ENCODE data around the gene ITPR1.

ITPR1 gene

DNA sequence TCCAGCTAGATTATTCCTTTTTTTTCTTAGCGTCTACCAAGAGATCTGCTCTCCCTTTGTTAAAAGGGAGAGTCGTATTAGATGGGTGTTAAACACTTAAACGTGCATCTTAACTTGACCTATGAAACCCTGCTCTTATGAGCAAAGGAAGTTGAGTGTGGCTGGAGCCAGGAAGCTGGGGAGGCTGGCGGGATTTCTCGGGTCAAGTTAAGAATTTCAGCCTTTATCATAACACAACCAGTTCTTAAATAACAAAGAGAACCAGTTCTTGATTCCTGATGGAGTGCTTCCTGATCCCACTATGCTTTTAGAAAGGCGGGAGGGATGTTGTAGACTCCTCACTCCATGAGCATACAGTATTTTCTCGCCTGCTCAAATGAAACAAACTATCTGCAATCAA lies 215.1 kb downstream of the ITPR1 start (continued):
- no peak for TF ChIP-seq ZNF132 (tag by site-specific recombination; IDR thresholded peaks at IDR 0.05; ENCODE audit: borderline replicate concordance)

DNA sequence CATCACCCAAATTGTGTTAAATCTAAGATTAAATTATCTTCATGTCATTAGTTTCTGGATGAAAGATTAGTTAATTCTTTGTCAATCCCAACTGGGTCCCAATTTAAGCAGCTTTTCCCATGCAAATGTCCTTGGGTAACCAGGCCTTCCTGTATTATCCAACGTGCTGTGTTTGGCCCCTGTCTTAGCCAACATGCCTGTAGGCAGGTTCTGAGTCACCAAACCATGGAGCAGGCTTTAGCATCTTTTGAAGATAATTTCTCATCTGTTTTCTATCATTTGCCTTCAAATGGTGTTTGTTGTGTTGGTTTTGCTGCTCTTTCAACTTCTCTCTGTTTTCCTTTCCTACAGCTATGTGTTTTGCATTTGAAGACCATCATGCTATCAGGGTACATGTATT lies 216.2 kb downstream of the ITPR1 start:
- no peaks in the 10 kb centered on the region for H3K4me1 ChIP-seq (ENCODE audit: control insufficient read depth, insufficient read depth, low read length)
- no peak overlapping the region for H3K27ac ChIP-seq (ENCODE audit: extremely low read depth, low read depth, low read length)
- no peak overlapping the region for H3K4me3 ChIP-seq (ENCODE audit: low read depth, low read length)
- H3K36me3 ChIP-seq (ENCODE audit: control insufficient read depth in 2 of 2, insufficient read depth in 1 of 2, low read length in 2 of 2) = peaks cover 0 to 25% of the 10 kb centered on the region in 2 experiments; a peak in 1 of 3 replicates
- CTCF ChIA-PET = interaction anchor here (0.6 to 6.9 kb wide), 6 partner anchors 9 to 480 kb away, joined by 3 to 94 read pairs (median 10); partner anchors contain the start of gene BHLHE40
- POLR2A ChIA-PET = no interaction called here
- no peaks in the 10 kb centered on the region for H3K9me3 ChIP-seq (ENCODE audit: control insufficient read depth, insufficient read depth, low read depth, low read length)
- TF ChIP-seq, protein P1, sequence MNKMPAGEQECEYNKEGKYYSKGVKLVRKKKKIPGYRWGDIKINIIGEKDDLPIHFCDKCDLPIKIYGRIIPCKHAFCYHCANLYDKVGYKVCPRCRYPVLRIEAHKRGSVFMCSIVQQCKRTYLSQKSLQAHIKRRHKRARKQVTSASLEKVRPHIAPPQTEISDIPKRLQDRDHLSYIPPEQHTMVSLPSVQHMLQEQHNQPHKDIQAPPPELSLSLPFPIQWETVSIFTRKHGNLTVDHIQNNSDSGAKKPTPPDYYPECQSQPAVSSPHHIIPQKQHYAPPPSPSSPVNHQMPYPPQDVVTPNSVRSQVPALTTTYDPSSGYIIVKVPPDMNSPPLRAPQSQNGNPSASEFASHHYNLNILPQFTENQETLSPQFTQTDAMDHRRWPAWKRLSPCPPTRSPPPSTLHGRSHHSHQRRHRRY (tag by site-specific recombination; IDR thresholded peaks at IDR 0.05) = no peak
- TF ChIP-seq, protein P2, sequence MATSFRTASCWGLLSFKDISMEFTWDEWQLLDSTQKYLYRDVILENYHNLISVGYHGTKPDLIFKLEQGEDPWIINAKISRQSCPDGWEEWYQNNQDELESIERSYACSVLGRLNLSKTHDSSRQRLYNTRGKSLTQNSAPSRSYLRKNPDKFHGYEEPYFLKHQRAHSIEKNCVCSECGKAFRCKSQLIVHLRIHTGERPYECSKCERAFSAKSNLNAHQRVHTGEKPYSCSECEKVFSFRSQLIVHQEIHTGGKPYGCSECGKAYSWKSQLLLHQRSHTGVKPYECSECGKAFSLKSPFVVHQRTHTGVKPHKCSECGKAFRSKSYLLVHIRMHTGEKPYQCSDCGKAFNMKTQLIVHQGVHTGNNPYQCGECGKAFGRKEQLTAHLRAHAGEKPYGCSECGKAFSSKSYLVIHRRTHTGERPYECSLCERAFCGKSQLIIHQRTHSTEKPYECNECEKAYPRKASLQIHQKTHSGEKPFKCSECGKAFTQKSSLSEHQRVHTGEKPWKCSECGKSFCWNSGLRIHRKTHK (tag by site-specific recombination; IDR thresholded peaks at IDR 0.05) = no peak
- TF ChIP-seq, protein P3, sequence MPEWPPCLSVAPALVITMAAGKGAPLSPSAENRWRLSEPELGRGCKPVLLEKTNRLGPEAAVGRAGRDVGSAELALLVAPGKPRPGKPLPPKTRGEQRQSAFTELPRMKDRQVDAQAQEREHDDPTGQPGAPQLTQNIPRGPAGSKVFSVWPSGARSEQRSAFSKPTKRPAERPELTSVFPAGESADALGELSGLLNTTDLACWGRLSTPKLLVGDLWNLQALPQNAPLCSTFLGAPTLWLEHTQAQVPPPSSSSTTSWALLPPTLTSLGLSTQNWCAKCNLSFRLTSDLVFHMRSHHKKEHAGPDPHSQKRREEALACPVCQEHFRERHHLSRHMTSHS (tag by site-specific recombination; IDR thresholded peaks at IDR 0.05) = no peak
- TF ChIP-seq GLI4 (tag by site-specific recombination; IDR thresholded peaks at IDR 0.05) (no peak), ZNF768 (tag by site-specific recombination; IDR thresholded peaks at IDR 0.05) (no peak), ZNF596 (tag by site-specific recombination; IDR thresholded peaks at IDR 0.05) (no peak), ZNF529 (tag by site-specific recombination; IDR thresholded peaks at IDR 0.05; ENCODE audit: insufficient replicate concordance) (no peak), ZNF223 (tag by site-specific recombination; IDR thresholded peaks at IDR 0.05) (no peak), ZNF37A (tag by site-specific recombination; IDR thresholded peaks at IDR 0.05) (no peak), ZNF48 (tag by site-specific recombination; IDR thresholded peaks at IDR 0.05) (no peak), ZNF670 (tag by site-specific recombination; IDR thresholded peaks at IDR 0.05; ENCODE audit: low read depth) (no peak)
- TF ChIP-seq, protein P4, sequence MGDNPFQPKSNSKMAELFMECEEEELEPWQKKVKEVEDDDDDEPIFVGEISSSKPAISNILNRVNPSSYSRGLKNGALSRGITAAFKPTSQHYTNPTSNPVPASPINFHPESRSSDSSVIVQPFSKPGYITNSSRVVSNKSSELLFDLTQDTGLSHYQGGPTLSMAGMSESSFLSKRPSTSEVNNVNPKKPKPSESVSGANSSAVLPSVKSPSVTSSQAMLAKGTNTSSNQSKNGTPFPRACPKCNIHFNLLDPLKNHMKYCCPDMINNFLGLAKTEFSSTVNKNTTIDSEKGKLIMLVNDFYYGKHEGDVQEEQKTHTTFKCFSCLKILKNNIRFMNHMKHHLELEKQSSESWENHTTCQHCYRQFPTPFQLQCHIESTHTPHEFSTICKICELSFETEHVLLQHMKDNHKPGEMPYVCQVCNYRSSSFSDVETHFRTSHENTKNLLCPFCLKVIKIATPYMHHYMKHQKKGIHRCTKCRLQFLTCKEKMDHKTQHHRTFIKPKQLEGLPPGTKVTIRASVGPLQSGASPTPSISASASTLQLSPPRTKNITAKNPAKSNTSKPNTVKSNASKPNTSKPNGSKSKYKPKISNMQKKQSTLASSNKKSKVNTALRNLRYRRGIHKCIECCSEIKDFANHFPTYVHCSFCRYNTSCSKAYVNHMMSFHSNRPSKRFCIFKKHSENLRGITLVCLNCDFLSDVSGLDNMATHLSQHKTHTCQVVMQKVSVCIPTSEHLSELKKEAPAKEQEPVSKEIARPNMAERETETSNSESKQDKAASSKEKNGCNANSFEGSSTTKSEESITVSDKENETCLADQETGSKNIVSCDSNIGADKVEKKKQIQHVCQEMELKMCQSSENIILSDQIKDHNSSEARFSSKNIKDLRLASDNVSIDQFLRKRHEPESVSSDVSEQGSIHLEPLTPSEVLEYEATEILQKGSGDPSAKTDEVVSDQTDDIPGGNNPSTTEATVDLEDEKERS (tag by site-specific recombination; IDR thresholded peaks at IDR 0.05) = no peak
- TF ChIP-seq, protein P5, sequence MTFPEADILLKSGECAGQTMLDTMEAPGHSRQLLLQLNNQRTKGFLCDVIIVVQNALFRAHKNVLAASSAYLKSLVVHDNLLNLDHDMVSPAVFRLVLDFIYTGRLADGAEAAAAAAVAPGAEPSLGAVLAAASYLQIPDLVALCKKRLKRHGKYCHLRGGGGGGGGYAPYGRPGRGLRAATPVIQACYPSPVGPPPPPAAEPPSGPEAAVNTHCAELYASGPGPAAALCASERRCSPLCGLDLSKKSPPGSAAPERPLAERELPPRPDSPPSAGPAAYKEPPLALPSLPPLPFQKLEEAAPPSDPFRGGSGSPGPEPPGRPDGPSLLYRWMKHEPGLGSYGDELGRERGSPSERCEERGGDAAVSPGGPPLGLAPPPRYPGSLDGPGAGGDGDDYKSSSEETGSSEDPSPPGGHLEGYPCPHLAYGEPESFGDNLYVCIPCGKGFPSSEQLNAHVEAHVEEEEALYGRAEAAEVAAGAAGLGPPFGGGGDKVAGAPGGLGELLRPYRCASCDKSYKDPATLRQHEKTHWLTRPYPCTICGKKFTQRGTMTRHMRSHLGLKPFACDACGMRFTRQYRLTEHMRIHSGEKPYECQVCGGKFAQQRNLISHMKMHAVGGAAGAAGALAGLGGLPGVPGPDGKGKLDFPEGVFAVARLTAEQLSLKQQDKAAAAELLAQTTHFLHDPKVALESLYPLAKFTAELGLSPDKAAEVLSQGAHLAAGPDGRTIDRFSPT (tag by site-specific recombination; IDR thresholded peaks at IDR 0.05) = no peak
- TF ChIP-seq, protein P6, sequence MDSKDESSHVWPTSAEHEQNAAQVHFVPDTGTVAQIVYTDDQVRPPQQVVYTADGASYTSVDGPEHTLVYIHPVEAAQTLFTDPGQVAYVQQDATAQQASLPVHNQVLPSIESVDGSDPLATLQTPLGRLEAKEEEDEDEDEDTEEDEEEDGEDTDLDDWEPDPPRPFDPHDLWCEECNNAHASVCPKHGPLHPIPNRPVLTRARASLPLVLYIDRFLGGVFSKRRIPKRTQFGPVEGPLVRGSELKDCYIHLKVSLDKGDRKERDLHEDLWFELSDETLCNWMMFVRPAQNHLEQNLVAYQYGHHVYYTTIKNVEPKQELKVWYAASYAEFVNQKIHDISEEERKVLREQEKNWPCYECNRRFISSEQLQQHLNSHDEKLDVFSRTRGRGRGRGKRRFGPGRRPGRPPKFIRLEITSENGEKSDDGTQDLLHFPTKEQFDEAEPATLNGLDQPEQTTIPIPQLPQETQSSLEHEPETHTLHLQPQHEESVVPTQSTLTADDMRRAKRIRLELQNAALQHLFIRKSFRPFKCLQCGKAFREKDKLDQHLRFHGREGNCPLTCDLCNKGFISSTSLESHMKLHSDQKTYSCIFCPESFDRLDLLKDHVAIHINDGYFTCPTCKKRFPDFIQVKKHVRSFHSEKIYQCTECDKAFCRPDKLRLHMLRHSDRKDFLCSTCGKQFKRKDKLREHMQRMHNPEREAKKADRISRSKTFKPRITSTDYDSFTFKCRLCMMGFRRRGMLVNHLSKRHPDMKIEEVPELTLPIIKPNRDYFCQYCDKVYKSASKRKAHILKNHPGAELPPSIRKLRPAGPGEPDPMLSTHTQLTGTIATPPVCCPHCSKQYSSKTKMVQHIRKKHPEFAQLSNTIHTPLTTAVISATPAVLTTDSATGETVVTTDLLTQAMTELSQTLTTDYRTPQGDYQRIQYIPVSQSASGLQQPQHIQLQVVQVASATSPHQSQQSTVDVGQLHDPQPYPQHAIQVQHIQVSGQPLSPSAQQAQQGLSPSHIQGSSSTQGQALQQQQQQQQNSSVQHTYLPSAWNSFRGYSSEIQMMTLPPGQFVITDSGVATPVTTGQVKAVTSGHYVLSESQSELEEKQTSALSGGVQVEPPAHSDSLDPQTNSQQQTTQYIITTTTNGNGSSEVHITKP (tag by site-specific recombination; IDR thresholded peaks at IDR 0.05) = no peak
- TF ChIP-seq, protein P7, sequence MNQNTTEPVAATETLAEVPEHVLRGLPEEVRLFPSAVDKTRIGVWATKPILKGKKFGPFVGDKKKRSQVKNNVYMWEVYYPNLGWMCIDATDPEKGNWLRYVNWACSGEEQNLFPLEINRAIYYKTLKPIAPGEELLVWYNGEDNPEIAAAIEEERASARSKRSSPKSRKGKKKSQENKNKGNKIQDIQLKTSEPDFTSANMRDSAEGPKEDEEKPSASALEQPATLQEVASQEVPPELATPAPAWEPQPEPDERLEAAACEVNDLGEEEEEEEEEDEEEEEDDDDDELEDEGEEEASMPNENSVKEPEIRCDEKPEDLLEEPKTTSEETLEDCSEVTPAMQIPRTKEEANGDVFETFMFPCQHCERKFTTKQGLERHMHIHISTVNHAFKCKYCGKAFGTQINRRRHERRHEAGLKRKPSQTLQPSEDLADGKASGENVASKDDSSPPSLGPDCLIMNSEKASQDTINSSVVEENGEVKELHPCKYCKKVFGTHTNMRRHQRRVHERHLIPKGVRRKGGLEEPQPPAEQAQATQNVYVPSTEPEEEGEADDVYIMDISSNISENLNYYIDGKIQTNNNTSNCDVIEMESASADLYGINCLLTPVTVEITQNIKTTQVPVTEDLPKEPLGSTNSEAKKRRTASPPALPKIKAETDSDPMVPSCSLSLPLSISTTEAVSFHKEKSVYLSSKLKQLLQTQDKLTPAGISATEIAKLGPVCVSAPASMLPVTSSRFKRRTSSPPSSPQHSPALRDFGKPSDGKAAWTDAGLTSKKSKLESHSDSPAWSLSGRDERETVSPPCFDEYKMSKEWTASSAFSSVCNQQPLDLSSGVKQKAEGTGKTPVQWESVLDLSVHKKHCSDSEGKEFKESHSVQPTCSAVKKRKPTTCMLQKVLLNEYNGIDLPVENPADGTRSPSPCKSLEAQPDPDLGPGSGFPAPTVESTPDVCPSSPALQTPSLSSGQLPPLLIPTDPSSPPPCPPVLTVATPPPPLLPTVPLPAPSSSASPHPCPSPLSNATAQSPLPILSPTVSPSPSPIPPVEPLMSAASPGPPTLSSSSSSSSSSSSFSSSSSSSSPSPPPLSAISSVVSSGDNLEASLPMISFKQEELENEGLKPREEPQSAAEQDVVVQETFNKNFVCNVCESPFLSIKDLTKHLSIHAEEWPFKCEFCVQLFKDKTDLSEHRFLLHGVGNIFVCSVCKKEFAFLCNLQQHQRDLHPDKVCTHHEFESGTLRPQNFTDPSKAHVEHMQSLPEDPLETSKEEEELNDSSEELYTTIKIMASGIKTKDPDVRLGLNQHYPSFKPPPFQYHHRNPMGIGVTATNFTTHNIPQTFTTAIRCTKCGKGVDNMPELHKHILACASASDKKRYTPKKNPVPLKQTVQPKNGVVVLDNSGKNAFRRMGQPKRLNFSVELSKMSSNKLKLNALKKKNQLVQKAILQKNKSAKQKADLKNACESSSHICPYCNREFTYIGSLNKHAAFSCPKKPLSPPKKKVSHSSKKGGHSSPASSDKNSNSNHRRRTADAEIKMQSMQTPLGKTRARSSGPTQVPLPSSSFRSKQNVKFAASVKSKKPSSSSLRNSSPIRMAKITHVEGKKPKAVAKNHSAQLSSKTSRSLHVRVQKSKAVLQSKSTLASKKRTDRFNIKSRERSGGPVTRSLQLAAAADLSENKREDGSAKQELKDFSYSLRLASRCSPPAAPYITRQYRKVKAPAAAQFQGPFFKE (tag by site-specific recombination; IDR thresholded peaks at IDR 0.05; ENCODE audit: borderline replicate concordance) = no peak

All from HEK293 (cell line).